Ramos (cell line): Measurements from ENCODE around the gene PTPRN2.

ENCODE experiments used
- in situ Hi-C: fragments of 300-500 bp; cut with MboI; formaldehyde crosslinking; loops from one replicate; pipeline ENCODE4 v1.14.3; 2022; ENCODE audit warnings: low sequenced_read_pairs; ENCODE audit not compliant: unreplicated experiment

Gene PTPRN2

GRCh38 chr7:157691586-157692459 is 895.8 kb downstream of the PTPRN2 start:
- in situ Hi-C loops: no loop called here

GRCh38 chr7:157690833-157691585 is 896.6 kb downstream of the PTPRN2 start:
- in situ Hi-C loops: no loop called here

GRCh38 chr7:157690058-157690832 is 897.4 kb downstream of the PTPRN2 start:
- in situ Hi-C loops: no loop called here

- in situ Hi-C loops: no loop called here
These were observed 898.2 kb downstream of the PTPRN2 start for GRCh38 chr7:157689269-157690057.

GRCh38 chr7:157688533-157689268 is 898.9 kb downstream of the PTPRN2 start:
- in situ Hi-C loops: no loop called here

GRCh38 chr7:157687845-157688532 is 899.6 kb downstream of the PTPRN2 start:
- in situ Hi-C loops: no loop called here

GRCh38 chr7:157687158-157687557 is 900.5 kb downstream of the PTPRN2 start:
- in situ Hi-C loops: no loop called here

GRCh38 chr7:157686285-157686894 is 901.2 kb downstream of the PTPRN2 start:
- in situ Hi-C loops: no loop called here

GRCh38 chr7:157685430-157686284 is 902.0 kb downstream of the PTPRN2 start:
- in situ Hi-C loops: no loop called here

GRCh38 chr7:157684909-157685429 is 902.7 kb downstream of the PTPRN2 start:
- in situ Hi-C loops: no loop called here

GRCh38 chr7:157684157-157684908 is 903.3 kb downstream of the PTPRN2 start:
- in situ Hi-C loops: no loop called here

GRCh38 chr7:157683747-157684156 is 903.9 kb downstream of the PTPRN2 start:
- in situ Hi-C loops: no loop called here

- in situ Hi-C loops: no loop called here
These were observed 904.5 kb downstream of the PTPRN2 start for GRCh38 chr7:157682946-157683746.

GRCh38 chr7:157682064-157682945 is 905.3 kb downstream of the PTPRN2 start:
- in situ Hi-C loops: no loop called here

GRCh38 chr7:157679607-157680006 is 908.0 kb downstream of the PTPRN2 start:
- in situ Hi-C loops: no loop called here
